Measurements from ENCODE around the gene PDIA3. TPM values are rescaled to one million over a fixed set of nuclear protein-coding genes. Genes with fewer than 3 reads are reported as not detected.
"Not testable (repeated sequence)": the region's sequence is repeated elsewhere in the genome, so short reads cannot be mapped to it uniquely, and the experiment has no call there.

PDIA3 gene
- total RNA-seq = 89.1 and 120 TPM in 2 replicates
- 359 and 528 TPM in 2 replicates for polyA plus RNA-seq
- polyA plus RNA-seq (2012) = 743 and 837 TPM in 2 replicates
- polyA minus RNA-seq (ENCODE audit: low replicate concordance) = 20.0 and 25.2 TPM in 2 replicates

DNA sequence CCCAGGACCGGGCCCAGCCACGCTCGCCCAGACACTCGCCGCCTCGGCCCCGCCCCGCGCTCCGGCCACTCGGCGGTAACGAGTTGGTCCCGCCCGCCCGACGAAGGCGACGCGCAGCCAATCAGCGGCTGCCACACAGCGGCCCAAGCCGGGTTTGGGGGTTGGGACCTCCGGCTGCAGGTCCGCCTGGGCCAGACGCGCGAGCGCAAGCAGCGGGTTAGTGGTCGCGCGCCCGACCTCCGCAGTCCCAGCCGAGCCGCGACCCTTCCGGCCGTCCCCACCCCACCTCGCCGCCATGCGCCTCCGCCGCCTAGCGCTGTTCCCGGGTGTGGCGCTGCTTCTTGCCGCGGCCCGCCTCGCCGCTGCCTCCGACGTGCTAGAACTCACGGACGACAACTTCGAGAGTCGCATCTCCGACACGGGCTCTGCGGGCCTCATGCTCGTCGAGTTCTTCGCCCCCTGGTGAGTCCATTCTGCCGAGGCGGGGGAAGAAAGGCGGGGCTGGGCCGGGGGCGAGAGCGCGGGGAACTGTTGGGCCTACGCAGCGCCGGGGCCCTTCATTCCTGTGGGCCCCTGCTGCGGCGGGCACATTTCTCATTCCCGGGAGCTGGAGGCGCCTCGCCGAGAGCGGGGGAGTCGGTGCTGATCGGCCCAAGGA is at the start of gene PDIA3:
TSS of gene PDIA3 (plus strand) at position 194 of the 658 bp plus-strand sequence. CDS start at position 296, 102 bp downstream.
- not testable (repeated sequence) for H4K20me1 ChIP-seq (ENCODE audit: control insufficient read depth, extremely low read depth, insufficient read depth, low read length); H3K4me1 ChIP-seq (ENCODE audit: control insufficient read depth, extremely low read depth, insufficient read depth, low read length); H3K27me3 ChIP-seq (ENCODE audit: control insufficient read depth, insufficient read depth, low read length); H3K36me3 ChIP-seq (ENCODE audit: control insufficient read depth, insufficient read depth, low read length); H3K9me3 ChIP-seq (ENCODE audit: control insufficient read depth, insufficient read depth, low read depth, low read length)
- Histone ChIP-seq H2AFZ (ENCODE audit: low read length) (peak within 1 kb of the TSS; percentile 36), H3K79me2 (ENCODE audit: control insufficient read depth, insufficient read depth, low read length) (peaks cover 47% of the 10 kb centered on the region), H3K4me2 (ENCODE audit: extremely low read depth, insufficient read depth, low read length) (peak within 1 kb of the TSS; percentile 17), H3K9ac (ENCODE audit: insufficient read depth, low read length) (peak within 1 kb of the TSS; percentile 97), H3K4me3 (replicated peaks in 1 of 4; ENCODE audit: control extremely low read depth in 1 of 4, insufficient read depth in 1 of 4, low read depth in 3 of 4, low read length in 4 of 4) (peak within 1 kb of the TSS; percentile 62 to 94 (median 82)), H3K27ac (ENCODE audit: insufficient read depth, low read length) (peak within 1 kb of the TSS; percentile 96)
- DNase-seq (ENCODE audit: low read depth in 2 of 2) = peak; percentile 86 to 88

DNA sequence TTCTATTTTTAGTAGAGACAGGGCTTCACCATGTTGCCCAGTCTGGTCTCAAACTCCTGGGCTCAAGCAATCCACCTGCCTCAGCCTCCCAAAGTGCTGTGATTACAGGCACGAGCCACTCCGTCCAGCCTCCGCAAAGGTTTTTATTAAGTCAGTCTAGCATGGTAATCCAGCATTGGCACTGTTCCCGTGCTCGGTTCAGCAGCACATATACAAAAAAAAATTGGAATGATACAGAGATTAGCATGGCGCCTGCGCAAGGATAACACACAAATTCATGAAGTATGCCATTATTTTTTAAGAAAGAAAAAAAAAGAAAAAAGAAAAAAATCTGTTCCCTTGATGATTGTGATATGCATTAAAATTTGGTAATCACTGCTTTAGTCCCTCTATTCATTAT is 44.1 kb upstream of the PDIA3 start:
- Histone ChIP-seq H3K79me2 (ENCODE audit: control insufficient read depth, insufficient read depth, low read length) (no peaks in the 10 kb centered on the region), H3K36me3 (ENCODE audit: control insufficient read depth, insufficient read depth, low read length) (no peaks in the 10 kb centered on the region), H3K4me1 (ENCODE audit: control insufficient read depth, extremely low read depth, insufficient read depth, low read length) (no peaks in the 10 kb centered on the region), H3K9ac (ENCODE audit: insufficient read depth, low read length) (no peak overlapping the region), H3K27me3 (ENCODE audit: control insufficient read depth, insufficient read depth, low read length) (peaks cover 6% of the 10 kb centered on the region), H4K20me1 (ENCODE audit: control insufficient read depth, extremely low read depth, insufficient read depth, low read length) (no peaks in the 10 kb centered on the region), H3K27ac (ENCODE audit: insufficient read depth, low read length) (no peak overlapping the region), H3K4me3 (replicated peaks in 1 of 4; ENCODE audit: control extremely low read depth in 1 of 4, insufficient read depth in 1 of 4, low read depth in 3 of 4, low read length in 4 of 4) (no peak overlapping the region), H3K4me2 (ENCODE audit: extremely low read depth, insufficient read depth, low read length) (no peak overlapping the region), H2AFZ (ENCODE audit: low read length) (no peak overlapping the region), H3K9me3 (ENCODE audit: control insufficient read depth, insufficient read depth, low read depth, low read length) (no peaks in the 10 kb centered on the region)
- TF ChIP-seq, protein P1, sequence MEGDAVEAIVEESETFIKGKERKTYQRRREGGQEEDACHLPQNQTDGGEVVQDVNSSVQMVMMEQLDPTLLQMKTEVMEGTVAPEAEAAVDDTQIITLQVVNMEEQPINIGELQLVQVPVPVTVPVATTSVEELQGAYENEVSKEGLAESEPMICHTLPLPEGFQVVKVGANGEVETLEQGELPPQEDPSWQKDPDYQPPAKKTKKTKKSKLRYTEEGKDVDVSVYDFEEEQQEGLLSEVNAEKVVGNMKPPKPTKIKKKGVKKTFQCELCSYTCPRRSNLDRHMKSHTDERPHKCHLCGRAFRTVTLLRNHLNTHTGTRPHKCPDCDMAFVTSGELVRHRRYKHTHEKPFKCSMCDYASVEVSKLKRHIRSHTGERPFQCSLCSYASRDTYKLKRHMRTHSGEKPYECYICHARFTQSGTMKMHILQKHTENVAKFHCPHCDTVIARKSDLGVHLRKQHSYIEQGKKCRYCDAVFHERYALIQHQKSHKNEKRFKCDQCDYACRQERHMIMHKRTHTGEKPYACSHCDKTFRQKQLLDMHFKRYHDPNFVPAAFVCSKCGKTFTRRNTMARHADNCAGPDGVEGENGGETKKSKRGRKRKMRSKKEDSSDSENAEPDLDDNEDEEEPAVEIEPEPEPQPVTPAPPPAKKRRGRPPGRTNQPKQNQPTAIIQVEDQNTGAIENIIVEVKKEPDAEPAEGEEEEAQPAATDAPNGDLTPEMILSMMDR (conservative IDR thresholded peaks at IDR 0.05 in 1 of 2, IDR thresholded peaks at IDR 0.05 in 1 of 2; ENCODE audit: low read depth in 1 of 2, low read length in 2 of 2) = no peak
- TF ChIP-seq EZH2 (IDR thresholded peaks at IDR 0.05; ENCODE audit: low read length, missing control alignments) = no peak
- DNase-seq (ENCODE audit: low read depth in 2 of 2) = no peak

DNA sequence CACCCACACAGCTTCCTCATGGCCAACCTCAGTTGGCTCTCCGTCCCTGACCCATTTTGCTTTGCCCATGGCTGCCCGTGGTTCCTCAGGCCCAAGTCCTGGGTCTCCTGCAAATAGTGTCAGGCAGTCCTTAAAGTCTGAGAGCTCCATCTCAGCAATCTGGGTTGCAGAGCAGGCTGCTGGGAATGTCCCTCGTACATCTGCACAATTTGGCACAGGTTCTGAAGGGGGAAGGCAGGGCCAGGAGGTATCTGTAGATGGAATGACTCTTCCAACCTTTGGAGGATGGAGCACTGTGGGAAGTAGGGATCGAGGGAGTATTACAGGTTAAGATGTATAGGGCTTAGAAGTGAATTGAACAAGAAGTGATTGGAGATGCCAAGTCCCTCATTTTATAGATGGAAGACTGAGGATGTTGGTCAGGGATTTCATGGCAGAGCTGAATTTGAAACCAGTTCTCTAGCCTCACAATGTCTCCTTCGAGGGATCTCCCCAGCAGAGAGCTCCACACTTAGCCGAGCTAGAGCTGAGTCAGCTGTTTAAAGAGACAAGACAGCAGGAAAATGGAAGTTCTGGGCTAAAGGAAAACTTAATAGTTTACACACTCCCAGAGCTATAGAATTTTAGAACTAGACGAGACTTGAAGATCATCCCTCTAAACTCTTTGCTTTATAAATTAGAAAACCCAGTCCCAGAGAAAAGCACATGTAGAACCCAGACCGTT is 43.4 kb upstream of the PDIA3 start:
- Histone ChIP-seq H4K20me1 (ENCODE audit: control insufficient read depth, extremely low read depth, insufficient read depth, low read length) (no peaks in the 10 kb centered on the region), H3K79me2 (ENCODE audit: control insufficient read depth, insufficient read depth, low read length) (no peaks in the 10 kb centered on the region), H3K27me3 (ENCODE audit: control insufficient read depth, insufficient read depth, low read length) (peaks cover 6% of the 10 kb centered on the region), H3K4me2 (ENCODE audit: extremely low read depth, insufficient read depth, low read length) (no peak overlapping the region), H3K4me1 (ENCODE audit: control insufficient read depth, extremely low read depth, insufficient read depth, low read length) (no peaks in the 10 kb centered on the region), H3K27ac (ENCODE audit: insufficient read depth, low read length) (no peak overlapping the region), H3K9me3 (ENCODE audit: control insufficient read depth, insufficient read depth, low read depth, low read length) (no peaks in the 10 kb centered on the region), H2AFZ (ENCODE audit: low read length) (no peak overlapping the region), H3K4me3 (replicated peaks in 1 of 4; ENCODE audit: control extremely low read depth in 1 of 4, insufficient read depth in 1 of 4, low read depth in 3 of 4, low read length in 4 of 4) (no peak overlapping the region), H3K36me3 (ENCODE audit: control insufficient read depth, insufficient read depth, low read length) (no peaks in the 10 kb centered on the region), H3K9ac (ENCODE audit: insufficient read depth, low read length) (no peak overlapping the region)
- no peak for DNase-seq (ENCODE audit: low read depth in 2 of 2)
- TF ChIP-seq, protein P1 (conservative IDR thresholded peaks at IDR 0.05 in 1 of 2, IDR thresholded peaks at IDR 0.05 in 1 of 2; ENCODE audit: low read depth in 1 of 2, low read length in 2 of 2) = no peak
- TF ChIP-seq EZH2 (IDR thresholded peaks at IDR 0.05; ENCODE audit: low read length, missing control alignments) = no peak

DNA sequence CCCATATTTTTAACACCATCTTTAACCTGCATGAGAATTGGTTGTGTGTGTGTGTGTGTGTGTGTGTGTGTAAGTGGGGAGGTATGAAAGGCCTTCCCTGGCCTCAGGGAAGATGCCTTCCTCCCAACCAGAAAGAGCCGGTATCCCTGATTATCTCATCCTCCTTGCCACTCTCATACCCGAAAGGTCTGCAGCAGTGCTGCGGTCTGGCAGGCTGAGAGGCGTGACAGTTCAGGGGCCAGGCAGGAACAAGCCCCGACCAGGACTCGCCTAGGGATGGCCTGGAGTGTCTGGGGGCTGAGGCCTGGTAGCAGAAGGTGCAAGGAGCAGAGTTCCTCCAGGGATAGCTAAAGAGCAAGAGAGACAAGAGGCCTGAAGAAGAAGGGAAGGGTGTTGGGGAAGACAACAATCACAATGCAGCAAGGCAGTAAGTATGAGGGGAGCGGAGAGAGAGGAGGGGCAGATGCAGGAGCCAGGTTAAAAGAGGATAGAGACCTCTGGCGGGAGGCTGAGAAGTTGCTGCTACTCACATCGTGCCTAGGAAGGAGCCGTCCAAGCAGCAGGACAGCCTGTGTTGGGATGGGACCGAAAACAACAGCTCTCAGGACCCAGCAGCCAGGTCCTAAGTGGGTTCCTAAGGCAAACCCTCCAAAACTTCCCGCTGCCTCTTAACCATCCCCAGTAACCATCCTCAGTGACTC is 35.7 kb upstream of the PDIA3 start:
- not testable (repeated sequence) for DNase-seq (ENCODE audit: low read depth in 2 of 2); H4K20me1 ChIP-seq (ENCODE audit: control insufficient read depth, extremely low read depth, insufficient read depth, low read length); H3K4me2 ChIP-seq (ENCODE audit: extremely low read depth, insufficient read depth, low read length); H3K79me2 ChIP-seq (ENCODE audit: control insufficient read depth, insufficient read depth, low read length); H3K36me3 ChIP-seq (ENCODE audit: control insufficient read depth, insufficient read depth, low read length); H3K9me3 ChIP-seq (ENCODE audit: control insufficient read depth, insufficient read depth, low read depth, low read length); H3K4me3 ChIP-seq (replicated peaks in 1 of 4; ENCODE audit: control extremely low read depth in 1 of 4, insufficient read depth in 1 of 4, low read depth in 3 of 4, low read length in 4 of 4); H3K9ac ChIP-seq (ENCODE audit: insufficient read depth, low read length); H2AFZ ChIP-seq (ENCODE audit: low read length); H3K27ac ChIP-seq (ENCODE audit: insufficient read depth, low read length); H3K4me1 ChIP-seq (ENCODE audit: control insufficient read depth, extremely low read depth, insufficient read depth, low read length); H3K27me3 ChIP-seq (ENCODE audit: control insufficient read depth, insufficient read depth, low read length)

Data from fibroblast of lung (primary cell).